Hair follicle dermal papilla cell (primary cell): ENCODE data around the gene TRIP4. TPM values are rescaled to one million over a fixed set of nuclear protein-coding genes. Genes with fewer than 3 reads are reported as not detected.

Source experiments
- small RNA-seq: library from RNA; depleted of rRNA; stranded (forward); fragments of <200 nt; gene quantifications from one replicate; pipeline ENCODE3, GENCODE V24; 2012
- total RNA-seq: library from RNA; depleted of rRNA; stranded (reverse); fragments of >200 nt; gene quantifications from 2 replicates; pipeline ENCODE4 v1.2.3, GENCODE V29; 2012

TRIP4 gene
- 11.1 and 11.8 TPM in 2 replicates for total RNA-seq

GRCh38 chr15:64387562-64388168 lies at the start of gene TRIP4:
TRIP4 (plus strand) TSS chr15:64387836; CDS start chr15:64387864, 28 bp downstream.

GRCh38 chr15:64355944-64356709 lies 31.5 kb upstream of the TRIP4 start, which contains the start of gene CSNK1G1:
CSNK1G1 (minus strand) TSS chr15:64356173; CDS start chr15:64300499, 55,674 bp downstream.

GRCh38 chr15:64381000-64381751 lies 6.5 kb upstream of the TRIP4 start, which contains the start of gene PCLAF:
PCLAF (minus strand) TSS chr15:64381441; CDS start chr15:64381371, 70 bp downstream.

GRCh38 chr15:64460206-64460723 lies 72.6 kb downstream of the TRIP4 start, which contains the start of gene ZNF609:
ZNF609 (plus strand) TSS chr15:64460578; CDS start chr15:64499420, 38,842 bp downstream.

Small RNAs within 50 kb of the gene (small RNA-seq; reads per million reads assigned to genes)
- gene RF00019 (not detected), gene RF00554 (not detected)

Other genes with a start within 250 kb of the TRIP4 start
- 0.16 and 0.24 TPM in 2 replicates for gene SNX22, start 236.1 kb upstream of the TRIP4 start, total RNA-seq
- gene PPIB, start 224.8 kb upstream of the TRIP4 start, total RNA-seq = 651 and 789 TPM in 2 replicates
- gene CSNK1G1, start 31.7 kb upstream of the TRIP4 start, total RNA-seq = 28.7 and 36.5 TPM in 2 replicates
- gene PCLAF, start 6.4 kb upstream of the TRIP4 start, total RNA-seq = 8.8 and 13.0 TPM in 2 replicates
- 24.2 and 27.6 TPM in 2 replicates for gene ZNF609, start 72.7 kb downstream of the TRIP4 start, total RNA-seq